ENCODE results near the gene CACNA2D2.

Gene CACNA2D2

DNA sequence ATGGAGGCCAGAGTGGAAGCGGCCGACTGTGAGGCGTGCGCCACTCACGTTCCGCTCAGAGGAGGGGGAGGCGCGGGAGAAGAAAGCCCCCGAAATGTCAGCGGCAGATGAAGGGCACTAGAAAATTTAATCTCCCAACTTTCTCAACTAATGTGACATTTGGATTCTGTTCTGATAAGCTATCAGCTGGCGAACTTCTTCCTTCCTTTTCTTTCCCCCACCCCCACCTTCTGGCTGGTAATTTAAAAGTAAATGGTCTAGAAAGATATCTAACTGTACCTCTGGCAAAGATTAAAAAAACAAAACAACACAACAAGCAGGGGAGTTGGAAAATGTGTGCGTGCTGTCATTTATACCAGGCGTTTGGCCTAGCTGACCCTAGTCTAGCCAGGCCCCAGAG is 117.7 kb downstream of the CACNA2D2 start:
- TF ChIP-seq, protein P1, sequence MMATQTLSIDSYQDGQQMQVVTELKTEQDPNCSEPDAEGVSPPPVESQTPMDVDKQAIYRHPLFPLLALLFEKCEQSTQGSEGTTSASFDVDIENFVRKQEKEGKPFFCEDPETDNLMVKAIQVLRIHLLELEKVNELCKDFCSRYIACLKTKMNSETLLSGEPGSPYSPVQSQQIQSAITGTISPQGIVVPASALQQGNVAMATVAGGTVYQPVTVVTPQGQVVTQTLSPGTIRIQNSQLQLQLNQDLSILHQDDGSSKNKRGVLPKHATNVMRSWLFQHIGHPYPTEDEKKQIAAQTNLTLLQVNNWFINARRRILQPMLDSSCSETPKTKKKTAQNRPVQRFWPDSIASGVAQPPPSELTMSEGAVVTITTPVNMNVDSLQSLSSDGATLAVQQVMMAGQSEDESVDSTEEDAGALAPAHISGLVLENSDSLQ (IDR thresholded peaks at IDR 0.05), result no peak
- TF ChIP-seq CTBP1 (IDR thresholded peaks at IDR 0.05; ENCODE audit: borderline replicate concordance) (no peak), TARDBP (IDR thresholded peaks at IDR 0.05) (no peak), FOXA1 (IDR thresholded peaks at IDR 0.05) (no peak), FOXM1 (IDR thresholded peaks at IDR 0.05; ENCODE audit: borderline replicate concordance) (no peak), ELF4 (IDR thresholded peaks at IDR 0.05) (no peak), ARNT (IDR thresholded peaks at IDR 0.05) (no peak), SUZ12 (IDR thresholded peaks at IDR 0.05) (no peak)
- ChIA-PET CTCF (no interaction called here), POLR2A (interaction anchor here (1.2 kb wide), 1 partner anchor 48 kb away, joined by 5 read pairs; no protein-coding TSS in a partner anchor)
- DNase-seq (ENCODE audit: extremely low spot score), result no peak

DNA sequence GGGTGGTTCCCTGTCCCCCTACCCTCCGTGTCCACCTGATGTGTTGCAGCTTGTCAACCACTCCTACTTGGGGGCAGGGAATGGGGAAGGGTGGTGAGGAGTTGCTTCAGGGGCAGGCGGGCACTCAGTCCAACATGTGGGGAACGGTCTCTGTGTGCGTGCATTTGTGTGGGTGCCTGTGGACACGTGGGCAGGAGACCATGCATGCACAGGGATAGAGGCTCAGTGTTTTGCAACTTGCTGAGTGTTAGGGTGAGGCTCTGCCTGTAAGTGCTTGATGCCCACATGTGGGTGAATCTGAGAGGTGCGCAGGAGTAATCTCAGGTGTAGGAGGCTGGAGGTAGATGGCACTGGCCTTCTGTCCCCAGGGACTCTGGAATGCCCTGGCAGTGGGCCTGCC is 119.7 kb downstream of the CACNA2D2 start:
- CTCF ChIA-PET, result no interaction called here
- no peak for DNase-seq (ENCODE audit: extremely low spot score)
- POLR2A ChIA-PET, result no interaction called here
- no peak for TF ChIP-seq NFRKB (IDR thresholded peaks at IDR 0.05)
- TF ChIP-seq FOXM1 (IDR thresholded peaks at IDR 0.05; ENCODE audit: borderline replicate concordance), result no peak
- TF ChIP-seq TARDBP (IDR thresholded peaks at IDR 0.05), result no peak
- TF ChIP-seq LEF1 (IDR thresholded peaks at IDR 0.05; ENCODE audit: borderline replicate concordance), result no peak
- no peak for TF ChIP-seq HDGF (IDR thresholded peaks at IDR 0.05; ENCODE audit: borderline replicate concordance)
- no peak for TF ChIP-seq SP1 (IDR thresholded peaks at IDR 0.05)
- no peak for TF ChIP-seq L3MBTL2 (conservative IDR thresholded peaks at IDR 0.05)
- no peak for TF ChIP-seq FOXA1 (IDR thresholded peaks at IDR 0.05)
- TF ChIP-seq BHLHE40 (IDR thresholded peaks at IDR 0.05; ENCODE audit: borderline replicate concordance), result no peak
- TF ChIP-seq ZNF384 (IDR thresholded peaks at IDR 0.05), result no peak
- no peak for TF ChIP-seq ELF4 (IDR thresholded peaks at IDR 0.05)
- TF ChIP-seq, protein P1 (IDR thresholded peaks at IDR 0.05), result no peak
- TF ChIP-seq FOXK2 (IDR thresholded peaks at IDR 0.05), result no peak
- TF ChIP-seq CTBP1 (IDR thresholded peaks at IDR 0.05; ENCODE audit: borderline replicate concordance), result no peak
- no peak for TF ChIP-seq ARNT (IDR thresholded peaks at IDR 0.05)
- no peak for TF ChIP-seq SUZ12 (IDR thresholded peaks at IDR 0.05)

DNA sequence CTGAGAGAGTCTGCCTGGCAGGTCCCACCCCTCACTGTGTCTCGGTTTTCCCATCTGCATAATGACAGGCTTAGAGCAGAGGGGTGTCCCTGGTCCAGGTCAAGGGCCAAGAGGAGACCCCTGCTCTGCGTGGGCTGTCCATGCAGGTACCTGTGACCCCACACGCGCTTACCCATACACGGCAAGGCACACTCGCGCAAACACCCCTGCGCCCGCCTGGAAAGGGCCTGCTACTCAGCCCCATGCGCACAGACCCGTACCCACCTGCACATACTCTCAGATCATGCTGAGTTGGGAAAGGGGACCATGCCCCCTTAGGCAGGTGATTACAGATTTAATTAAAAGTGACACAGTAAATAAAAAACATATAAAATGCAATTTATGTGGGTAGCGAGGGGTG is 120.7 kb downstream of the CACNA2D2 start:
- CTCF ChIA-PET, result no interaction called here
- POLR2A ChIA-PET, result no interaction called here
- no peak for TF ChIP-seq NFRKB (IDR thresholded peaks at IDR 0.05)
- TF ChIP-seq CTBP1 (IDR thresholded peaks at IDR 0.05; ENCODE audit: borderline replicate concordance), result no peak
- TF ChIP-seq FOXA1 (IDR thresholded peaks at IDR 0.05), result no peak
- TF ChIP-seq, protein P1 (IDR thresholded peaks at IDR 0.05), result no peak
- no peak for TF ChIP-seq ELF4 (IDR thresholded peaks at IDR 0.05)
- TF ChIP-seq FOXM1 (IDR thresholded peaks at IDR 0.05; ENCODE audit: borderline replicate concordance), result no peak
- DNase-seq (ENCODE audit: extremely low spot score), result no peak

DNA sequence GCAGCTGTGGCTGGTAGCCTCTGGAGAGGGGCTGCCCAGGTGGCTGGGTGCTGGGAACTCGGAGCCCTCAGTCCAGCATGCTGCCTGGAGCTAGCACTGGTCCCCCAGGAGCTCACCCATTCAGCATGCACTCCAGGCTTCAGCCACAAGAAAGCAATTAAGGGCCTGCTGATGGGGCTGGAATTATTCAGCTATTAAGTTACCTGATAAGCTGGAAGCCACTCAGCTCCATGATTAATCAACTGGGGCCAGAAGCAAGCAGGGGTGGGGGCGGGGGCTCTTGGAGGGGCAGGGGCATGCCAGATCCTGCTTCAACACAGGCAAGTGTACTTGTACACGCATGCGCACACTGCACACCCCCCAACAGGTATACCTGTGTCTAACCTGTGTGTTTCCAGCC is 122.1 kb downstream of the CACNA2D2 start:
- ChIA-PET POLR2A (interaction anchor here (1.1 to 1.7 kb wide), 2 partner anchors 44 to 188 kb away, joined by 5 to 7 read pairs; partner anchors contain the start of gene HEMK1), CTCF (no interaction called here)
- no peak for DNase-seq (ENCODE audit: extremely low spot score)
- TF ChIP-seq TARDBP (IDR thresholded peaks at IDR 0.05) (no peak), BHLHE40 (IDR thresholded peaks at IDR 0.05; ENCODE audit: borderline replicate concordance) (no peak), HDGF (IDR thresholded peaks at IDR 0.05; ENCODE audit: borderline replicate concordance) (no peak)

DNA sequence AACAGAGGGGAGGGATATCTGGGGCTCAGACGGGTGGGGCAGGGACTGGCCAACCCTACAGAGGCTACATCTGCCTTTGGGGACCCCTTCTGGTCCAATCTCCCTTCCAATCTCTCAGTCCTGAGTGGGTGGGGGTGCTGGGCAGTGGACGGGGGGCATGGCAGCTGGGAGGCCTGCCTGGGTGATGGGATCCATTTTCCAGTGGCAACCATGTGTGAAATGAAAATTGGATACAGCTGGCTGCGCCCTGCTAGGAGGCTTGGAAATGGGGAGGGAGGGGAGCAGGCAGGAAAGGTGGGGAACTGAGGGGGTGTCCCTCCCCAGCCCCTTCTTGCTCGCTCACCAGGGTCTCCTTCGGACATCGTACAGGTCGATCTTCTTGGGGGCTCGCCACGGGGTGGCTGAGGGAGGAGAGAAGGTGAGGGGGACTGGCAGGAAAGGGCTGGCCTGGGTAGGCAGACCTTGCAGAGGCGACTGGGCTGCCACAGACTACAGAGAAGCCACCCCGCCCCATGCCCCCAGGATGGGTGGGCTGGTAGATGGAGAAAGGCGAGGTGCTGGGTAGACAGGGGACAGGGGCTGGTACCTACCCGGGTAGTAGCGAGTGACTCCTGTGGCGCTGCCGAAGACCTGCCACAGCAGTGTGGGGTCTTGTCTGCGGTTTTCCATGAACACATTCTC is 122.9 kb downstream of the CACNA2D2 start:
- TF ChIP-seq SP1 (IDR thresholded peaks at IDR 0.05) (no peak), ARNT (IDR thresholded peaks at IDR 0.05) (no peak), ZNF384 (IDR thresholded peaks at IDR 0.05) (no peak), TARDBP (IDR thresholded peaks at IDR 0.05) (no peak)
- TF ChIP-seq, protein P1 (IDR thresholded peaks at IDR 0.05), result no peak
- ChIA-PET CTCF (no interaction called here), POLR2A (interaction anchor here (1.1 to 1.7 kb wide), 2 partner anchors 43 to 189 kb away, joined by 5 to 7 read pairs; partner anchors contain the start of gene HEMK1)
- DNase-seq (ENCODE audit: extremely low spot score), result no peak

DNA sequence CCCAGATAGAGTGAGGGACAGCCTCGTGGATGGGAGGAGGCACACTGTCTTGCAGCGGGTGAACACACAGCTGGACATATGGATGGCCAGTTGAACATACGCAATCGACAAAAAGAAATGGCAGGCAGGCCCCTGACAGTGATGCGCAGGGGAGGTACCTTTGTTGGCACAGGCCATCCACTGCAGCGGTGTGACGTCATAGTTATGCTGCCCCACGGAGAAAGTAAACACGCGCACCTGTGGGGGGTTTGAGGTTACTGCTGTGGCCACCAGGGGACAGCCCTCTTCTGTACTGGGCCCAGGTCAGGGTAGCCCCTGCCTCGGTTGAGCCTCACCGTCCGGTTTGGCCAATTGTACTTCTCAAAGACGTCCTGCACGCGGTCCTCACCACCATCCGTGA is 124.7 kb downstream of the CACNA2D2 start:
- TF ChIP-seq FOXM1 (IDR thresholded peaks at IDR 0.05; ENCODE audit: borderline replicate concordance) (no peak), FOXA1 (IDR thresholded peaks at IDR 0.05) (no peak), FOXK2 (IDR thresholded peaks at IDR 0.05) (no peak), ZNF384 (IDR thresholded peaks at IDR 0.05) (no peak), TARDBP (IDR thresholded peaks at IDR 0.05) (no peak), CTBP1 (IDR thresholded peaks at IDR 0.05; ENCODE audit: borderline replicate concordance) (no peak)
- TF ChIP-seq, protein P1 (IDR thresholded peaks at IDR 0.05), result no peak
- POLR2A ChIA-PET, result no interaction called here
- CTCF ChIA-PET, result no interaction called here
- no peak for DNase-seq (ENCODE audit: extremely low spot score)

Data from HEK293T (cell line).